ENCODE results near the gene METRN. TPM values are rescaled to one million over a fixed set of nuclear protein-coding genes. Genes with fewer than 3 reads are reported as not detected.

The METRN gene
- total and polyA plus RNA-seq, 2 donors (not counting 1 experiment from before 2014, with no cell fraction given): 6.9 to 10.4 TPM

GRCh38 chr16:728890-729744 is 14.2 kb downstream of the METRN start:
- Histone ChIP-seq H3K27me3 (replicated peaks in 1 of 4; ENCODE audit: control extremely low read depth in 1 of 4, control insufficient read depth in 3 of 4, insufficient read depth in 4 of 4, low read length in 3 of 4) (no peaks in the 10 kb centered on the region), H3K9me3 (ENCODE audit: control extremely low read depth in 1 of 3, control insufficient read depth in 2 of 3, insufficient read depth in 1 of 3, low read length in 2 of 3) (no peaks in the 10 kb centered on the region), H3K27ac (ENCODE audit: low read length in 2 of 2) (no peak overlapping the region), H3K4me2 (replicated peaks; ENCODE audit: low read depth, low read length, poor library complexity, severe bottlenecking) (peak overlapping the region; percentile 97), H2AFZ (ENCODE audit: insufficient read depth, low read depth, low read length, poor library complexity, severe bottlenecking) (no peak overlapping the region), H3K4me1 (ENCODE audit: control insufficient read depth in 2 of 2, insufficient read depth in 2 of 2, low read length in 2 of 2) (peaks cover 10 to 28% of the 10 kb centered on the region in 2 donors), H3K4me3 (ENCODE audit: control extremely low read depth in 1 of 5, extremely low read depth in 1 of 5, insufficient read depth in 1 of 5, low read depth in 2 of 5, low read length in 4 of 5) (peak overlapping the region in 3 of 5 experiments; percentile 69 to 77 (median 70)), H3K36me3 (replicated peaks in 1 of 2; ENCODE audit: control extremely low read depth in 1 of 2, control insufficient read depth in 1 of 2, extremely low read depth in 1 of 2, insufficient read depth in 2 of 2, low read length in 1 of 2) (peaks cover 0 to 25% of the 10 kb centered on the region in 2 experiments), H3K79me2 (ENCODE audit: control insufficient read depth, insufficient read depth, low read length) (no peaks in the 10 kb centered on the region), H4K20me1 (ENCODE audit: control insufficient read depth, insufficient read depth, low read length, poor library complexity, severe bottlenecking) (peaks cover 14% of the 10 kb centered on the region), H3K9ac (ENCODE audit: low read length) (no peak overlapping the region)
- no peaks in the 10 kb centered on the region for H3K9me3 Mint-ChIP-seq (ENCODE audit: insufficient read depth)
- ATAC-seq (ENCODE audit: low read depth): no peak
- DNase-seq: no peak
- ChIA-PET CTCF (interaction anchor here (1.2 kb wide), 1 partner anchor 17 kb away, joined by 4 read pairs; no protein-coding TSS in a partner anchor), POLR2A (interaction anchor here (0.6 to 1.5 kb wide), 2 partner anchors 12 to 1254 kb away, joined by 4 to 11 read pairs; partner anchors contain the start of gene CIAO3)
- intact Hi-C loops (cut with micrococcal nuclease): loop anchor here (1.0 to 5.0 kb wide), 2 partner anchors 12 to 883 kb away; partner anchors contain the start of genes CRAMP1 and IFT140
- peaks cover 16% of the 10 kb centered on the region for H3K4me1 Mint-ChIP-seq
- 91% methylated on average over 50 of the region's 55 CpGs for WGBS (ENCODE audit: insufficient coverage)
- no peaks in the 10 kb centered on the region for H3K27me3 Mint-ChIP-seq
- H3K4me3 Mint-ChIP-seq: peak overlapping the region; percentile 73
- H3K27ac Mint-ChIP-seq: no peak overlapping the region
- no peak for TF ChIP-seq CTCF (IDR thresholded peaks at IDR 0.05)
- no peak for TF ChIP-seq EZH2 (IDR thresholded peaks at IDR 0.05; ENCODE audit: borderline replicate concordance, insufficient read depth, low read depth, low read length, poor library complexity, severe bottlenecking)
